Suppressor macrophage treated with lipopolysaccharide for 4 hours (primary cell): ENCODE measurements around the gene CARMIL3.
"Not testable (repeated sequence)": the region's sequence is repeated elsewhere in the genome, so short reads cannot be mapped to it uniquely, and the experiment has no call there.

ENCODE experiments used
- DNase-seq: peaks from one replicate; pipeline ENCODE4 v3.0.0-alpha.2; 2020

Gene CARMIL3

DNA sequence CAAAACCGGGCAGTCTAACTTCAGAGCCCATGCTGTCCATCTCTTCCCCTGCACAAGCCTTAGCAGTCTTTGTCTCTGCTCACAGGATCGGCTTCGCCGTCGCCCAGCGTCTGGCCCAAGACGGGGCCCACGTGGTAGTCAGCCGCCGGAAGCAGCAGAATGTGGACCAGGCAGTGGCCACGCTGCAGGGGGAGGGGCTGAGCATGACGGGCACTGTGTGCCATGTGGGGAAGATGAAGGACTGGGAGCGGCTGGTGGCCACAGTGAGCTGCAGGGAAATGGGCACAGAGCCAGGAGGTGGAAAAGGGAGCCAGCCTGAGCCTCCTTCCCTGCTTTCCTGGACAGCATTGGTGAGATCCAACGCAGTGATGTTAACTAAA is 14.2 kb upstream of the CARMIL3 start:
- no peak for DNase-seq

DNA sequence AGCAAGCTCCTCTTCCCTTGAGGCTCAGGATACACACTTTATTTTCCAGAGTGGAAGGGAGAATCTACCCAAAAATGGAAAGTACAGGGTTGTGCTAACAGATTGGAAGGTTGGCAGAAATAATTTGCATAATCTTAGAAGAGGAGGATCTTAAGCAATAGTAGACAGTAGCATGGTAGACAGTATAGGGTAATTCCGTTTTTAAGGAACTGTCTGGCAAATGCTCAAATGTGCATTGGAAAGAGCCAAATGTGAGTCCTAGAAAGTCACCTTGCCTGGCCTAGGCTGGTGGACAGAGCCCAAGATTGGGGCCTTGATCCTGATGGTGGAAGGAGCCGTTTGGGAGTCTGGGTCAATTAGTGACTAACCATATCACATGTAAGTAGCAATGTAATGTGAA is 13.1 kb upstream of the CARMIL3 start:
- peak; percentile 70 for DNase-seq

DNA sequence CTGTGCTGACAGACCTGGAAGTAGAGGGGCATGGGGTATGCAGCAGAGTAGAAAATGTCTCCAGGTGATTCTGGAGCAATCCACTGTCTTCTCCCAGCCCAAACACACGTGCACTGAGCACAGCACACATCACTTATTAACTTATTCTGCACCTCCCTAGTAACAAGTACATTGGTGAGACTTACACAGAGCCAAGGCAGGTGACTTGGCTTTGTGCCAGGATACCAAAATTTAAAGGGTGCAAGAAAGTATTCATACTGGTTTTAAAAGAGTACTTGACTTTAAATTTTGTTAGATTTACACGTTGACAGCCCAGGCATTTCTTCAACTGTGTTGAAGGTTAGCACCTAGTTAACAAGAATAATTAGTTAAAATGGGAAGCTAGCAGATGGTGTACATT is 11.1 kb upstream of the CARMIL3 start:
- DNase-seq, result no peak

DNA sequence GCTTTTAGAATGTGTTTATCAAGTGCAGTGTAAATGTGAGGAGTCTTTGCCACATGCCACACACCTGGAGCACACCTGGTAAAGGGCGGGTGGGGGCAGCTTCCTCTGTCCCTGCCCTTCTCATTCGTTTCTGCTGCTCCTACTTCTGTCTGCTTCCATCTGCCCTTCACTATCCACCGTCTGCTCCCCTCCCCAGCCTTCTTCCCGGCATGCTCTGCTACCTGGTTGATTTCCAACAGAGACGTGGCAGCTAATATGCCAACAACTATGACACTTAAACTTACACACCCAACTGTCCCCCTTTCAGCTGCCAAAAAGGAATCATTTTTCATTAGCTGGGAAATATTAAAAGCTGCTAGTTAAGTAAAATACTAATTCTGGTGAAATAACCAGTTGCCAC is 9.1 kb upstream of the CARMIL3 start:
- no peak for DNase-seq

DNA sequence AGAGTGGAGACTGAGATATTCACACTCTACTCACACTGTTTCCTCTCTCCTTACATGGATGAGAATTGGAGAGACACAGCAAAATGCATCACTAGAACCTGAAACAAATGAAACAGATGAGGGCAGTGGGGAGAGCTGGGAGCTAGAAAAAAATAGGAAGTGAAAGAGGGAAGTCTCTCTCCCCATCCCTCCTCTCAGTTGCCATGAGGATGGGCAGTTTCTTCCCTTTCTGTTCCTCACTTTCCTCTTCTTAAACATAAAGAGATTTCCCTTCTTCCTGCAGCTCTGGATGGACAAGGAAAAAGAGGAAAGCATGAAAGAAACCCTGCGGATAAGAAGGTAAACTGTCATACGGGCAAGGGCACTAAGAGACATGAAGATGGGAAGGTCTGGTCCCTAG is 2.8 kb upstream of the CARMIL3 start:
- DNase-seq, result peak; percentile 55

DNA sequence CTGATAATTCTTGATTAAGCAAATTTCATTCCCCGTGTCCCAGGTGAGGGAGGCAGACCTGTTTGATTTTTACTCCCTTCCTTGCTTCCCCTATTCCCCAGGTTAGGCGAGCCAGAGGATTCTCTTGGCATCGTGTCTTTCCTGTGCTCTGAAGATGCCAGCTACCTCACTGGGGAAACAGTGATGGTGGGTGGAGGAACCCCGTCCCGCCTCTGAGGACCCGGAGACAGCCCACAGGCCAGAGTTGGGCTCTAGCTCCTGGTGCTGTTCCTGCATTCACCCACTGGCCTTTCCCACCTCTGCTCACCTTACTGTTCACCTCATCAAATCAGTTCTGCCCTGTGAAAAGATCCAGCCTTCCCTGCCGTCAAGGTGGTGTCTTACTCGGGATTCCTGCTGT is 1.1 kb upstream of the CARMIL3 start:
- DNase-seq, result not testable (repeated sequence)

DNA sequence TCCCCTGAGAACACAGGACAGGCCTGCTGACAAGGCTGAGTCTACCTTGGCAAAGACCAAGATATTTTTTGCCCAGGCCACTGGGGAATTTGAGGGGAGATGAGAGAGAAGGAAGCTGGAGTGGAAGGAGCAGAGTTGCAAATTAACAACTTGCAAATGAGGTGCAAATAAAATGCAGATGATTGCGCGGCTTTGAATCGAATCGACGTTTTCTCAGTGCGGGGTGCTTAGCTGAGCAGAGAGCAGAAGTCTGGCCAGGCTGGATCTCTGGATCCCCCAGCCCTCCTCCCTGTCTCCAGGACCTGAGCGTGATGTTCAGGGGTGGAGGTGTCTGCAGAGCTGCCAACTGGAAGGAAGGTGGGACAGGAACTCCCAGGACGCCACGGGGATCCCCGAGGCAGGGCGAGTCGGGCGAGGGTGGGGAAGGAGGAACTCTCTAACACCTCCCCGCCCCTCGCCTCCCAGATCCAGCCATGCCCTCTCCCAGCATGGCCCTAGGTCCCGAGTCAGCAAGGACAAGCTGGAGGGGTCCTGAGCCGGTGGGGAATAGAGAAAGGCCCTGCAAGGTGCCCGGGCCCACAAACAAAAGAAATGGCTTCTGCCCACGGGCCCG is 527 bp upstream of the CARMIL3 start:
- DNase-seq, result no peak

DNA sequence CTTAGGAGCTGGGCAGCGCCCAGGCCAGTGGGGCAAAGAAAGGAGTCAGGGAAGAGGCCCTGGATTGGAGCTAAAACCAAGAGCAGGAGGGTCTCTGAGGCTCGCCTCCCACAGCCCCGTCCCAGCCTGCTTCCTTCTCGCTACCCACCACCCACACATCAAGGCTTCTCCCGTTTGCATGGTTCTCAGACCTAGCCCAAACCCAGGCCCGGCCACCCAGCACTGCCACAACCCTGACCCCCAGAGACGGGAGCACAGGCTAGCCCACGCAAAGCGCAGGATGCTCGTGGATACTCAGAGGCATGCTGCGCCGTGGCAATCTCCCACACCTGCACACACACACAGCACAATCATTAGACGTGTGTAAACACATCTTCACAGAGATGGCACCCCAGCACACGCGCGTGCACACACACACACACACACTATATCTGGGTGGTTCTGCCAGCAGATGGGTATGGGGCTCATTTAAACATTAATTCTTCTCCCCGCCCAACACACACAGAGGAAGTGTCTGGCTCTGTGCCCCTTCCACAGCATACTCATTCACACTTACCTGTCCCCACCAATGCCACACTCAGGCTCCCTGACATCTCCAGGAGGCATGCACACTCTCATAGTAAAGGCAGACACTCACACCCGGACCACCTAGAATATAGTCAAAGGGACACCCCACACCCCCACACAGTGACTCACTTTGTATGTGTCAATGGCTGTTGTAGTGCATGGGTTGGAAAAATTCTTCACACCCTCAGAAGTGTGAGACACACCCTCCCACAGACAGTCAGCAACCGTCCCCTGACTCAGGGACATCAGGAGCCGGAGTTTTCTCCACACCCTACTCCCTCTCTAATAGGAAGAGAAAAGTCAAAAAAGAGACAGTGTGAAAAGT is 1.1 kb downstream of the CARMIL3 start:
- peak; percentile 67 for DNase-seq

DNA sequence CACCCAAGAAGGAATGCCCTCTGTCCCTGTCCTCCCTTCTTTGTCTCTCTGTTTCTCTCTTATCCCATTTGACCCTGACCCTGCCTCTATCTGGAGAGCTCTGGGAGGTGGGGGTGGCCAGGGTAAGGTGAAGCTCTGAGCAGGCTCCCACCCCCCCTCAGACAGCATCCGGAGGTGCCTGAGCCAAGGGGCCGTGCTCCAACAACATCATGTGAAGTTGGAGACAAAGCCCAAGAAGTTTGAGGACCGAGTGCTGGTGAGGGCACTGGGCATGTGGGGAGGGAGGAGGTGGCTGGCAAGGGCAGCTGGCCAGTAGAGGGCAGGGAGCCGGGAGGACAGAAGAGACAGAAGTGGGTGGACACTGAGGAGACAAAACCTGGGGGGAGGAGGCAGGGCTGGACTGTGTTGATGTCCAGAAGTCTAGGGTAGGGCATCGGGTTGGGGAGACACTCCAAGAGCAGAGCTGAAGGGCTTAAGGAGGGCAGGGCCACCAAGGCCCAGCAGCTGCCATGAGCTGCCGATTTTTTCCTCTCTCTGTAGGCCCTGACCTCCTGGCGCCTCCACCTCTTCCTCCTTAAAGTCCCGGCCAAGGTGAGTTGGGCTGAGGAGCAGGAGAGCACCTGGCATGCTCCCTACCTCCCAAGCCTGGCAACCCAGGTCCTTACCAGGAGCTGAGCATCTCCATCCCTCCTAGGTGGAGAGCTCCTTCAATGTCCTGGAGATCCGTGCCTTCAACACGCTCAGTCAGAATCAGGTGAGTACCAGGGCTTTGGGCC is 1.9 kb downstream of the CARMIL3 start:
- DNase-seq, result no peak

DNA sequence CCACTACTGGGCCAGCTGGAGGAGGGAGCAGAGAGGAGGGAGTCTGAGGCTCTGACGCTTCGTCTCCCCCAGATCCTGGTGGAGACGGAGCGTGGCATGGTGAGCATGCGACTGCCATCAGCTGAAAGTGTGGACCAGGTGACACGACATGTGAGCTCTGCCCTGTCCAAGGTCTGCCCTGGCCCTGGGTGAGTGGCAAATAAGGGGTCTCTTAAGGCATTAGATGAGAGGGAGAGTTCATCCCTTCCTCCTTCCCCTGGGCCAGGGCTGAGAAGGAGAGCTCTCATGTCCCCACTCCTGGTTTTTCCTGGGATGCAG is 2.5 kb downstream of the CARMIL3 start:
- DNase-seq, result no peak

DNA sequence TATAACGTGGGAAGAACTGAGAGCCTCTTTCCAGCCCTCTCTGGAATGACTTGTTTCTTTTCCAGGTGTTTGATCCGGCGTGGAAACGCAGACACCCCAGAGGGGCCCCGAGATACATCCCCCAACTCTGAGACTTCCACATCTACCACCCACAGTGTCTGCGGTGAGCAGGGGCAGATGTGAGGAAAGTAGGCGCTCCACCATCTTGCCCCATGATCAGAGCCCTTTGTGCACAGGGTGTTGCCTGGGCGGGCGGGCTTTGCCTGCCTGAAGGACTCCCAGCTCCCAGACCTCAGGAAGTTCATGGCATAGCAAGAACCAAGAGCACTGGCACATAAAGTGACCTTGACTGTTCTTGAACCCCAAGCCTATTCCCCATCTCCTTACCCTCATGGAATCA is 2.8 kb downstream of the CARMIL3 start:
- no peak for DNase-seq

DNA sequence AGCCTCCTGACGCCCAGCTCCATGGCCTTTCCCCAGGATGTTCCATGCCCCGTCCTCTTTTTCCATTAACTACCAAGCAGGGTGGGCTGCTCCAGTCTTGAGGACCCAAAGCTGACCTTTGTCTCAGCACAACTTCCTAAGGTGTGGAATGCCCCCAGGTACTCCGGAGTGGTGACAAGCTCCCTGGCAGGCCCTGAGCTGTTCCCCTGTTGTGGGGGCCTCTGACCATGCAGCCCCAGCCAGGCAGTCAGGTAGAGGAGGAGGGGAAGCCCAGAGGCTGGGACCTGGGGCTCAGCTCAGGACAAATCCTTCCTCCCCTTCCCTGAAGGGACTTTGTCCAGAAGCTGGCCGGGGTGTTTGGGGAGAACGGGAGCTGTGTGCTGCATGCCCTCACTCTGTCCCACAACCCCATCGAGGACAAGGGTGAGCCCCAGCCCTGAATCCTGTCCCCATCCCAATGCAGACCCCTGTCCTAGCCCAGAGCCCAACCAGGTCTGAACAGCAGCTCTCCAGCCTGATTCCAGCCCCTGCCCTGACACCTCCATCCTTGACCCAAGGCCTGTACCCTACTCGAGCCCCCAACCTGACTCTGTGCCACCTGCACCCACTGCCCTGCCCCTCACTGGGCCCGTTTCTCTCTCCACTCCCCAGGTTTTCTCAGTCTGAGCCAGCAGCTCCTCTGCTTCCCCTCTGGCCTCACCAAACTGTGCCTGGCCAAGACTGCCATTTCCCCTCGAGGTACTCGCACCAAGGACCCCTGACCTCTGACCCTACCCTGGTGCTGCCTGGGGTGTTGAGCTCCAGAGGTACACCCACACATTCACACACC is 4.4 kb downstream of the CARMIL3 start:
- no peak for DNase-seq

DNA sequence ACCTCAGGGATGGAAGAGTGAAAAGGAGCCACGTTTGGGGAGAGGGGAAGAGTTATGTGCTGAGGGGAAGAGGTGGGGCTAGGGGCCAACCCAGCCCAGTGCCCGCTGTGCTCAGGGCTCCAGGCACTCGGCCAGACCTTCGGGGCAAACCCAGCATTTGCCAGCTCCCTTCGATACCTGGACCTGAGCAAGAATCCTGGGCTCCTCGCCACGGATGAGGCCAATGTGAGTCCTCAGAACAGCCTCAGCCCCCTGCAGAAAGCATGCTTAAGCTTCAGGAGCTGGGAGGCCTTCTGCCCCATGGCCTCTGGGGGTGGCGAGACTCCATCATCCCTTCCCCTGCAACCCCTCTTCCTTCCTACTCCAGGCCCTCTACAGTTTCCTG is 5.0 kb downstream of the CARMIL3 start:
- DNase-seq, result no peak

DNA sequence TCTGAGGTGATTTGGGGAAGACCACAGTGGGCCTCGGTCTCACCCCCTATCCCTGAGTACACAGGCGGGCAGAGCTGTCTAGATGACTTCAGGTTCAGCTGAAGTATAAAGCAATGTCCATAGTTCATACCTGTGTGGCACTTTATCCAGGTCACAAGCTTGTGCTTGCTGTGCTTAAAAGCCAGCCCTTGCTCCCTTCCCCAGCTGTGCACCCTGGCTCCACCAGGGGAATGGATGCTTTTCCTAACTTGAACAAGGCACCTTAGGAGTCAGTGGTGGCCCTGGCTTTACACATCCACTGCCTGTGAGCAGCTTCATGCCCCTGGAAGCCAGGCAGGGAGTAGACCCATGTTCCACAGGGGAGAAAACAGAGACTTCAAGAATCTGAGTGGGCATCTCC is 5.5 kb downstream of the CARMIL3 start:
- no peak for DNase-seq

DNA sequence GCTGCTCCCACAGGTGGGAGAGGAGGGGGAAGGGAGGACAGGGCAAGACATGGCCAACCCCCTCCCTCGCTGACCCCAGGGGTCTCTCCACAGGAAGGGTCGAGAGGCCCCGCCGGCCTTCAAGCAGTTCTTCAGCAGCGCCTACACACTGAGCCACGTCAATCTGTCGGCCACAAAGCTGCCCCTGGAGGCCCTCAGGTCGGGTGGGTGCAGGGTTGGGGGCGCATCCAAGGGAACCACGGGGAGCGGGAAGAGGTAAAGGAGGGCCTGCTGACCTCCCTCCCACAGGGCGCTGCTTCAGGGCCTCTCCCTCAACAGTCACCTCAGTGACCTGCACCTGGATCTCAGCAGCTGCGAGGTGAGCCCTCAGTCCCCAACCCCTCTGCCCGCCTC is 6.1 kb downstream of the CARMIL3 start:
- no peak for DNase-seq

DNA sequence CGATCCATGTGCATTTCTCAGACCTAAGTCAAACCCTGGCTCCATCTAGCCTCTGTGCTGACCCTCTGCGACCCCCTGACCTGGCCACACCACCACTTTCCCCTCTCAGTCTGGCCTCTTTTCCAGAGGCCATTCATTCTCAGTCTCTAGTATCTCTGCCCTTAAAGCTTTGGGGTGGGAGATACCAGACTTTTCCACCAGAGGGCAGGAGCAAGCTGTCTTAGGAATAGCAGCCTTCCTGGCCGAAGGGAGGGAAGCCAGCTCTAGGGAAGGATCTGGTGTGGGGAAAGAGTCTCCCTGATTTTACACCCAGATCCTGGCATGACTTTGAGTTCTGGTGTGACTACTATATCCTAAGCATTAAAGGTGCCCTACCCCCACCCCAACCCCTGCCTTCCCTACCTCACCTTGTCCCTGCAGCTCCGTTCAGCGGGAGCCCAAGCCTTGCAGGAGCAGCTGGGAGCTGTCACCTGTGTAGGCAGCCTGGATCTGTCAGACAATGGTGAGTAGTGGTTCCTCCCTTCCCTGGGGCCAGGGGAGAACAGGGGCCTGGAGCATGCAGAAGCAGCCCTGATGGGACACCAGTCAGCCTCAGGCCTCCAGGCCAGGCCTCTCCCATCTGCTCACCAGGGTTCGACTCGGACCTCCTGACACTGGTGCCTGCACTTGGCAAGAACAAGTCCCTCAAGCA is 6.6 kb downstream of the CARMIL3 start:
- peak; percentile 91 for DNase-seq

DNA sequence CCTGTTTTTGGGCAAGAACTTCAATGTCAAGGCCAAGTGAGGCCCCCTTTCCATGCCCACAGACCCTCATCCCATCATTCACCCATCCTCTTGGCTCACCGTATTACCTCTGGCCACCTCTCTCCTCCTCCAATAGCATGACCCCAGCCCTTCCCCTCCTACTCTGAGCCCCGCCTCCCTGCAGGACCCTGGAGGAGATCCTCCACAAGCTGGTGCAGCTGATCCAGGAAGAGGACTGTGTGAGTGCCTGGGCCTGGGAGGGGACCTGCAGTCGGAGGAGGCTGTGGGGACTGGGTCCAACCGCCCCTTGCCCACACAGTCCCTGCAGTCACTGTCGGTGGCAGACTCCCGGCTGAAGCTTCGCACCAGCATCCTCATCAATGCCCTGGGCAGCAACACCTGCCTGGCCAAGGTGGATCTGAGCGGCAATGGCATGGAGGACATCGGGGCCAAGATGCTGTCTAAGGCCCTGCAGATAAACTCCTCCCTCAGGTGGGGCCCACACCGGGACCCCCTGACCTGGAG is 7.2 kb downstream of the CARMIL3 start:
- no peak for DNase-seq

DNA sequence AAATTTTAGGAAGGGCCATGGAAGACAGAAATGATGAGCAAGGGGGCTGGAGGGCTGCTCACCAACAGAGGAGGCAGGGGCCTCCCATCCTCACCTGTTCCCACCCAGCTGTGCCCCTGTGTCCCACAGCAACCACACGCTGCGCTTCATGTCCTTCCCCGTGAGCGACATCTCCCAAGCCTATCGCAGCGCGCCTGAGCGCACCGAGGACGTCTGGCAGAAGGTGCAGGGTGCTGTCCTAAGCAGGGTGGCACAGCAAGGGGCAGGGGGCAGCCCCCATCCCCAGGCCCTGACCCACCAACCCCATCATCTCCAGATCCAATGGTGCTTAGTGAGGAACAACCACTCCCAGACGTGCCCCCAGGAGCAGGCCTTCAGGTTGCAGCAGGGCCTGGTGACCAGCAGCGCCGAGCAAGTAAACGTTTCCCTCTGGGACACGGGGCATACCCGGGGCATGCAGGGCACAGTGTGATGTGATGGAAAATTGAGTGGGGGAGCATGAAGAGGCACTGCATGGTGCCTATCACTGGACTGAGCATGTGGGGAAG is 8.1 kb downstream of the CARMIL3 start:
- DNase-seq, result no peak

DNA sequence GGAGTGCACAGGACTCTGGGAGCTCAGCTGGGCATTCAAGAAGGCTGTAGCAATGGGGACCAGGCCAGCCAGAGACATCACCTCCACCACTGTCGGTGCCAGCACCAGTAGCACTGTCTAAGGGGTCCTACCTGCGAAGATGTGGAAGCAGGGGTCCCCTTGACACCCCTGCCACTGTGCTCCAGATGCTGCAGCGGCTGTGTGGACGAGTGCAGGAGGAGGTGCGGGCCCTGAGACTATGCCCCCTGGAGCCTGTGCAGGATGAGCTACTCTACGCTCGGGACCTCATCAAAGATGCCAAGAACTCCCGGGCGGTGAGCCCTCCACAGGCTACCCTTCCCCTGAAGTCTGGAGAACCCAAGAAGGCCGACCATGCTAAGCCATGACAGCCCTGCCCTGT is 8.6 kb downstream of the CARMIL3 start:
- DNase-seq, result no peak

DNA sequence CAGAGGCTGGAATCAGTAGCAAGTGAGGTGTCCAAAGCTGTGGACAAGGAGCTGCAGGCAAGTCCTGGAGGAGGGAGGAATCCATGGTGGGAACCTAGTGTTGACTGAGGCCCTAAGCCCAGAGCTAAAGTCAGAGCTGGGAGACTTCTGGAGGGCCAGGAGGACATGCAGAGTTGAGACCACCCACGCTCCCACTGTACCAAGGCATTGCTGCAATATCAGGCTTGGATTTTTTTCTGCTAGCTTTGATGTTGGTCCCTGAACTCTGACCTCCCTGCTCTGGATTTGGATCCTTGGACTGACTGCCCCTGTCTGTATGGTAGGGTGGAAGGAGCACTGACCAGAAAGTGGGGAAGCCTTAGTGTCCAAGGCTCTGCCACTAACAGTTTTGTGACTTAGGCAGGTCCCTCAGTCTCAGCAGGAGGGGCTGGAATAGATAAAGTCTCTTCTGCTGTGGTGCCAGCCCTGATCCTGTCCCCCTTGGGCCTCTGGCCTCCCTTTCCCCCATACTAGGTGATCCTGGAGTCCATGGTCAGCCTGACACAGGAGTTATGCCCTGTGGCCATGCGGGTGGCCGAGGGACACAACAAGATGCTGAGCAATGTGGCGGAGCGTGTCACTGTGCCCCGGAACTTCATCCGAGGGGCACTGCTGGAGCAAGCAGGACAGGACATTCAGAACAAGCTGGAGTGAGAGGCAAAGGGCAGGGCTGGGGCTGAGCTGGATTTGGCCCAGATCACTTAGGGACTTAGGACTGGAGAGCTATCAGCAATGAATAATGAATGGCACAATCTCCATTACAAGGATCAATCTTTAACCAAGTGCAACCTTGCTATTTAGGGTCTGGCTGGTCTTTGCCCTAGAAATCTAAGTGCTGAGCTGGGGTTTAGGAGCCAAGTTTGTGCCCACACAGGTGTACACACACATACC is 9.4 kb downstream of the CARMIL3 start:
- no peak for DNase-seq
